ENCODE results near the gene FNIP1. TPM values are rescaled to one million over a fixed set of nuclear protein-coding genes. Genes with fewer than 3 reads are reported as not detected.

The FNIP1 gene
- total and polyA plus RNA-seq, 9 of the 15 experiments (the other 6 are each of a cell fraction or from before 2014, with no cell fraction given), result 5.0 to 32.8 (median 18.4) TPM

GRCh38 chr5:131611064-131611381, 185.8 kb downstream of the FNIP1 start:
- Histone ChIP-seq H3K4me2 (ENCODE audit: insufficient read depth, low read length) (no peak overlapping the region), H3K79me2 (ENCODE audit: control insufficient read depth, insufficient read depth, low read length) (peaks cover 99% of the 10 kb centered on the region), H3K9me3 (replicated peaks; ENCODE audit: control insufficient read depth, insufficient read depth, low read depth, low read length) (no peaks in the 10 kb centered on the region), H4K20me1 (replicated peaks; ENCODE audit: control insufficient read depth, insufficient read depth, low read length) (peaks cover 23% of the 10 kb centered on the region), H3K4me1 (replicated peaks in 1 of 2; ENCODE audit: control insufficient read depth in 2 of 2, insufficient read depth in 2 of 2, low read length in 2 of 2) (peaks cover 11 to 40% of the 10 kb centered on the region in 2 experiments; a peak in 4 of 5 replicates), H3K4me3 (no peak overlapping the region), H3K27me3 (ENCODE audit: control insufficient read depth in 2 of 2, insufficient read depth in 2 of 2, low read length in 2 of 2) (no peaks in the 10 kb centered on the region), H3K9me1 (ENCODE audit: control insufficient read depth, insufficient read depth, low read length) (no peaks in the 10 kb centered on the region), H3K36me3 (ENCODE audit: control insufficient read depth, insufficient read depth, low read length) (peaks cover 3% of the 10 kb centered on the region; the same call in 1 of the 3 replicates), H3K9ac (ENCODE audit: insufficient read depth in 1 of 2, low read depth in 2 of 2, low read length in 2 of 2) (no peak overlapping the region), H3K27ac (ENCODE audit: extremely low read depth, low read depth, low read length) (no peak overlapping the region; the same call in 2 of the 3 replicates), H2AFZ (ENCODE audit: low read depth, low read length) (no peak overlapping the region)
- no peak for DNase-seq (ENCODE audit: extremely low read depth in 1 of 4, low spot score in 3 of 4)
- no peak for TF ChIP-seq ZNF75A (CRISPR knock-in tag; IDR thresholded peaks at IDR 0.05)
- TF ChIP-seq DEAF1 (CRISPR knock-in tag; IDR thresholded peaks at IDR 0.05), result no peak
- TF ChIP-seq LARP7 (IDR thresholded peaks at IDR 0.05), result no peak
- TF ChIP-seq SLC30A9 (CRISPR knock-in tag; IDR thresholded peaks at IDR 0.05), result no peak
- TF ChIP-seq ZNF707 (CRISPR knock-in tag; conservative IDR thresholded peaks at IDR 0.05), result no peak
- TF ChIP-seq ZNF695 (CRISPR knock-in tag; IDR thresholded peaks at IDR 0.05), result no peak
- TF ChIP-seq MTA1 (IDR thresholded peaks at IDR 0.05; ENCODE audit: borderline replicate concordance), result no peak
- no peak for TF ChIP-seq SNIP1 (IDR thresholded peaks at IDR 0.05; ENCODE audit: low read depth)
- WGBS (ENCODE audit: insufficient coverage, low coverage, missing lambda C conversion rate), result 68% methylated on average over 2 of the region's 2 CpGs
- no peak for FAIRE-seq
- ChIA-PET CTCF (ENCODE audit: low intra/inter-chr PET ratio) (no interaction called here), POLR2A (interaction anchor here (1.0 to 1.7 kb wide), 3 partner anchors 21 to 46 kb away, joined by 3 to 6 read pairs (median 3); no protein-coding TSS in a partner anchor)
- no peak for ATAC-seq
- intact Hi-C loops (cut with micrococcal nuclease) (no loop called here), in situ Hi-C loops (cut with MboI) (no loop called here)
- BruUV-seq (replicated peaks), result no TSS peak

All from K562 (cell line).